SU-DHL-6 (cell line): ENCODE data around the gene TRMT5.

Experiments
- CTCF ChIP-seq: fragments of 200-600 bp; sonication (generic); IDR thresholded peaks from one replicate; pipeline ENCODE4 v1.5.1; 2017; ENCODE audit warnings: antibody characterized with exemption, mild to moderate bottlenecking, low read length, moderate library complexity; ENCODE audit not compliant: insufficient read depth, poor library complexity, severe bottlenecking
- EZH2phosphoT487 ChIP-seq: fragments of 200-600 bp; sonication (generic), shearing (Covaris generic); conservative IDR thresholded peaks from 2 replicates; pipeline ENCODE4 v1.6.1; 2018; ENCODE audit warnings: mild to moderate bottlenecking, antibody characterized with exemption, low read length, moderate library complexity, mixed read lengths

- TF ChIP-seq CTCF (no peak), EZH2phosphoT487 (no peak)
These were observed 58.8 kb downstream of the TRMT5 start for GRCh38 chr14:60922050-60922449.
